ENCODE data around the gene NRP2. TPM values are rescaled to one million over a fixed set of nuclear protein-coding genes. Genes with fewer than 3 reads are reported as not detected.

NRP2 gene
- total RNA-seq, 1 donor from 2014 or later: 89.5 TPM

- H3K27me3 Mint-ChIP-seq (ENCODE audit: low read depth): no peaks in the 10 kb centered on the region
- H3K36me3 Mint-ChIP-seq: peaks cover 2% of the 10 kb centered on the region
- H3K4me3 Mint-ChIP-seq: no peak overlapping the region
- no peaks in the 10 kb centered on the region for H3K9me3 Mint-ChIP-seq
- H3K4me1 Mint-ChIP-seq: peaks cover 25% of the 10 kb centered on the region
- no peak for DNase-seq (ENCODE audit: low spot score in 2 of 2, unreplicated experiment in 2 of 2)
- no peak overlapping the region for H3K27ac Mint-ChIP-seq
- no peak for TF ChIP-seq CTCF (IDR thresholded peaks at IDR 0.05; ENCODE audit: unreplicated experiment)
These were observed 101.7 kb downstream of the NRP2 start for GRCh38 chr2:205783872-205784499.

GRCh38 chr2:205785507-205786260 lies 103.4 kb downstream of the NRP2 start:
- TF ChIP-seq CTCF (IDR thresholded peaks at IDR 0.05; ENCODE audit: unreplicated experiment): no peak
- H3K4me3 Mint-ChIP-seq: no peak overlapping the region
- no peaks in the 10 kb centered on the region for H3K9me3 Mint-ChIP-seq
- H3K36me3 Mint-ChIP-seq: peaks cover 2% of the 10 kb centered on the region
- peaks cover 19% of the 10 kb centered on the region for H3K4me1 Mint-ChIP-seq
- H3K27me3 Mint-ChIP-seq (ENCODE audit: low read depth): no peaks in the 10 kb centered on the region
- H3K27ac Mint-ChIP-seq: peak overlapping the region; percentile 81
- DNase-seq (ENCODE audit: low spot score in 2 of 2, unreplicated experiment in 2 of 2): no peak

DNA sequence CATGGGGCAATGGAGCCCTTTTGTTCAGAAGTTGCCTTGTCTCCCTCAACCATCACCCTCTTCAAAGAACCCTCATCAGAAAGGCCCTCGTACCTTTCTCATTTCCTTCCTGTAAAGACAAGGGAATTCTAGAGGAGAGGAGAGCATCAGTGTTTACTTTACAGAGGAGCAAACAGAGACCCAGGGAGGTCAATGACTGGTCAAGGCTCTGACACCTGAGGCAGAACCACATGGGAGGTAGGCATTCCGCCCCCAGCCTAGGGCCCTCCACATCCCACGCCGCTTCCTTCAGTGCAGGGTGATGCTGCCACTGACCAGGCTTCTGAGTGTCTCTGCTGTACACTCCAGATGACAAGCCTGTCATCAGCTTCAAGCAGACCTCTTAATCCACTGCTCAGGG lies 104.7 kb downstream of the NRP2 start:
- Mint-ChIP-seq H3K27me3 (ENCODE audit: low read depth) (no peaks in the 10 kb centered on the region), H3K36me3 (peaks cover 4% of the 10 kb centered on the region), H3K4me3 (no peak overlapping the region), H3K9me3 (no peaks in the 10 kb centered on the region), H3K4me1 (peaks cover 19% of the 10 kb centered on the region), H3K27ac (no peak overlapping the region)
- DNase-seq (ENCODE audit: low spot score in 2 of 2, unreplicated experiment in 2 of 2): no peak
- TF ChIP-seq CTCF (IDR thresholded peaks at IDR 0.05; ENCODE audit: unreplicated experiment): no peak

- H3K4me1 Mint-ChIP-seq: peaks cover 19% of the 10 kb centered on the region
- no peaks in the 10 kb centered on the region for H3K9me3 Mint-ChIP-seq
- no peaks in the 10 kb centered on the region for H3K27me3 Mint-ChIP-seq (ENCODE audit: low read depth)
- H3K27ac Mint-ChIP-seq: no peak overlapping the region
- TF ChIP-seq CTCF (IDR thresholded peaks at IDR 0.05; ENCODE audit: unreplicated experiment): no peak
- no peak overlapping the region for H3K4me3 Mint-ChIP-seq
- DNase-seq (ENCODE audit: low spot score in 2 of 2, unreplicated experiment in 2 of 2): no peak
- peaks cover 3% of the 10 kb centered on the region for H3K36me3 Mint-ChIP-seq
These were observed 105.5 kb downstream of the NRP2 start for GRCh38 chr2:205787761-205788160.

GRCh38 chr2:205789906-205790305 lies 107.6 kb downstream of the NRP2 start:
- Mint-ChIP-seq H3K4me3 (no peak overlapping the region), H3K27me3 (ENCODE audit: low read depth) (no peaks in the 10 kb centered on the region), H3K27ac (no peak overlapping the region), H3K9me3 (no peaks in the 10 kb centered on the region), H3K36me3 (peaks cover 11% of the 10 kb centered on the region), H3K4me1 (peaks cover 19% of the 10 kb centered on the region)
- no peak for TF ChIP-seq CTCF (IDR thresholded peaks at IDR 0.05; ENCODE audit: unreplicated experiment)
- no peak for DNase-seq (ENCODE audit: low spot score in 2 of 2, unreplicated experiment in 2 of 2)
